AG08395 (cell line): ENCODE data around the gene WBP2NL.

Experiments
- DNase-seq: peaks from one replicate; pipeline ENCODE4 v3.0.0; 2012; ENCODE audit warnings: mixed read lengths, low spot score

WBP2NL gene

GRCh38 chr22:41978732-41979131 lies 19.9 kb upstream of the WBP2NL start:
- DNase-seq: no peak

GRCh38 chr22:41979423-41980250 lies 19.0 kb upstream of the WBP2NL start:
- no peak for DNase-seq

- no peak for DNase-seq
Observed at GRCh38 chr22:41982865-41983264, 15.7 kb upstream of the WBP2NL start.

GRCh38 chr22:41983513-41984405 lies 14.8 kb upstream of the WBP2NL start:
- peak; percentile 80 for DNase-seq

- no peak for DNase-seq
Observed at GRCh38 chr22:41987276-41987675, 11.3 kb upstream of the WBP2NL start.

- no peak for DNase-seq
Observed at GRCh38 chr22:41989246-41989645, 9.3 kb upstream of the WBP2NL start.

- no peak for DNase-seq
Observed at GRCh38 chr22:41991111-41991510, 7.5 kb upstream of the WBP2NL start.

- DNase-seq: no peak
Observed at GRCh38 chr22:41992496-41992895, 6.1 kb upstream of the WBP2NL start.

- no peak for DNase-seq
Observed at GRCh38 chr22:41995211-41995610, 3.4 kb upstream of the WBP2NL start.

GRCh38 chr22:41996826-41997225 lies 1.8 kb upstream of the WBP2NL start:
- no peak for DNase-seq

GRCh38 chr22:42000466-42000865 lies 1.9 kb downstream of the WBP2NL start:
- no peak for DNase-seq

GRCh38 chr22:42001121-42001520 lies 2.5 kb downstream of the WBP2NL start:
- no peak for DNase-seq

GRCh38 chr22:42001706-42002105 lies 3.1 kb downstream of the WBP2NL start:
- DNase-seq: no peak

GRCh38 chr22:42007922-42008321 lies 9.3 kb downstream of the WBP2NL start:
- no peak for DNase-seq

GRCh38 chr22:42010778-42011177 lies 12.2 kb downstream of the WBP2NL start:
- DNase-seq: no peak

- DNase-seq: no peak
Observed at GRCh38 chr22:42013385-42013784, 14.8 kb downstream of the WBP2NL start.

GRCh38 chr22:42016111-42016510 lies 17.5 kb downstream of the WBP2NL start:
- no peak for DNase-seq

- no peak for DNase-seq
Observed at GRCh38 chr22:42018224-42018623, 19.6 kb downstream of the WBP2NL start.

- no peak for DNase-seq
Observed at GRCh38 chr22:42021571-42021970, 23.0 kb downstream of the WBP2NL start.

GRCh38 chr22:42022162-42022847 lies 23.7 kb downstream of the WBP2NL start:
- DNase-seq: no peak

- no peak for DNase-seq
Observed at GRCh38 chr22:42025421-42025820, 26.8 kb downstream of the WBP2NL start.

- no peak for DNase-seq
Observed at GRCh38 chr22:42026705-42027104, 28.1 kb downstream of the WBP2NL start.
